ENCODE measurements around the gene ACKR2.

DNA sequence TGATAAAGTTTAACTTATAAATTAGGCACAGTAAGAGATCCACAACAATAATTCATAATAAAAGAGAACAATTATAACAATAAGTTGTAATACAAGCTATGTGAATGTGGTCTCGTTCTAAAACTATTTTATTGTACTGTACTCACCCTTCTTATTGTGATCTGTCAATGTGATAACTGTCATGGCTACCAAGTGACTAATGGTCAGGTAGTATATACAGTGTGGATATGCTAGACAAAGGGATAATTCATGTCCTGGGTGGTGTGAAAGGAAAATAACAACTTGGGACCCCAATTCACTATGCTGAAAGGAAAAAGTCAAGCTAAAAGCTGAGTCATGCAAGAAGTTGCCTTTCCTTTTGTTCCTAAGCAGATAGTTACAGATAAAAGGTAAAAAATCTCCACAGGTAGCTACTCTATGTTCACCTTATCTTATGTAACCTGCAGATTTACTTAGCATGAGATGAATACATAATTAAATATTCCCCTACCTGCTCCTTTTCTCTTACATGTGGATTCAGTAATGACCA lies 77.1 kb downstream of the ACKR2 start:
- no peak for TF ChIP-seq GRHL2 (CRISPR knock-in tag; IDR thresholded peaks at IDR 0.05; ENCODE audit: insufficient replicate concordance, severe bottlenecking)
- TF ChIP-seq, protein P1, sequence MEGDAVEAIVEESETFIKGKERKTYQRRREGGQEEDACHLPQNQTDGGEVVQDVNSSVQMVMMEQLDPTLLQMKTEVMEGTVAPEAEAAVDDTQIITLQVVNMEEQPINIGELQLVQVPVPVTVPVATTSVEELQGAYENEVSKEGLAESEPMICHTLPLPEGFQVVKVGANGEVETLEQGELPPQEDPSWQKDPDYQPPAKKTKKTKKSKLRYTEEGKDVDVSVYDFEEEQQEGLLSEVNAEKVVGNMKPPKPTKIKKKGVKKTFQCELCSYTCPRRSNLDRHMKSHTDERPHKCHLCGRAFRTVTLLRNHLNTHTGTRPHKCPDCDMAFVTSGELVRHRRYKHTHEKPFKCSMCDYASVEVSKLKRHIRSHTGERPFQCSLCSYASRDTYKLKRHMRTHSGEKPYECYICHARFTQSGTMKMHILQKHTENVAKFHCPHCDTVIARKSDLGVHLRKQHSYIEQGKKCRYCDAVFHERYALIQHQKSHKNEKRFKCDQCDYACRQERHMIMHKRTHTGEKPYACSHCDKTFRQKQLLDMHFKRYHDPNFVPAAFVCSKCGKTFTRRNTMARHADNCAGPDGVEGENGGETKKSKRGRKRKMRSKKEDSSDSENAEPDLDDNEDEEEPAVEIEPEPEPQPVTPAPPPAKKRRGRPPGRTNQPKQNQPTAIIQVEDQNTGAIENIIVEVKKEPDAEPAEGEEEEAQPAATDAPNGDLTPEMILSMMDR (IDR thresholded peaks at IDR 0.05), result no peak
- TF ChIP-seq STAT6 (CRISPR knock-in tag; conservative IDR thresholded peaks at IDR 0.05; ENCODE audit: low read depth), result no peak
- no peak for TF ChIP-seq ZNF263 (CRISPR knock-in tag; IDR thresholded peaks at IDR 0.05; ENCODE audit: low read depth)
- TF ChIP-seq, protein P2, sequence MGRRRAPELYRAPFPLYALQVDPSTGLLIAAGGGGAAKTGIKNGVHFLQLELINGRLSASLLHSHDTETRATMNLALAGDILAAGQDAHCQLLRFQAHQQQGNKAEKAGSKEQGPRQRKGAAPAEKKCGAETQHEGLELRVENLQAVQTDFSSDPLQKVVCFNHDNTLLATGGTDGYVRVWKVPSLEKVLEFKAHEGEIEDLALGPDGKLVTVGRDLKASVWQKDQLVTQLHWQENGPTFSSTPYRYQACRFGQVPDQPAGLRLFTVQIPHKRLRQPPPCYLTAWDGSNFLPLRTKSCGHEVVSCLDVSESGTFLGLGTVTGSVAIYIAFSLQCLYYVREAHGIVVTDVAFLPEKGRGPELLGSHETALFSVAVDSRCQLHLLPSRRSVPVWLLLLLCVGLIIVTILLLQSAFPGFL (CRISPR knock-in tag; IDR thresholded peaks at IDR 0.05; ENCODE audit: borderline replicate concordance), result no peak
- TF ChIP-seq, protein P3, sequence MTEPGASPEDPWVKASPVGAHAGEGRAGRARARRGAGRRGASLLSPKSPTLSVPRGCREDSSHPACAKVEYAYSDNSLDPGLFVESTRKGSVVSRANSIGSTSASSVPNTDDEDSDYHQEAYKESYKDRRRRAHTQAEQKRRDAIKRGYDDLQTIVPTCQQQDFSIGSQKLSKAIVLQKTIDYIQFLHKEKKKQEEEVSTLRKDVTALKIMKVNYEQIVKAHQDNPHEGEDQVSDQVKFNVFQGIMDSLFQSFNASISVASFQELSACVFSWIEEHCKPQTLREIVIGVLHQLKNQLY (CRISPR knock-in tag; IDR thresholded peaks at IDR 0.05), result no peak
- no peak for TF ChIP-seq CREM (CRISPR knock-in tag; IDR thresholded peaks at IDR 0.05)
- TF ChIP-seq ZNF317 (CRISPR knock-in tag; IDR thresholded peaks at IDR 0.05; ENCODE audit: borderline replicate concordance, low read depth), result no peak
- TF ChIP-seq TCF7 (CRISPR knock-in tag; IDR thresholded peaks at IDR 0.05; ENCODE audit: low read depth), result no peak
- TF ChIP-seq NFE2L1 (CRISPR knock-in tag; IDR thresholded peaks at IDR 0.05), result no peak
- no peak for TF ChIP-seq ZNF232 (CRISPR knock-in tag; IDR thresholded peaks at IDR 0.05)
